Thyroid gland (tissue), 4 donors: ENCODE measurements around the gene FOLR1. TPM values are rescaled to one million over a fixed set of nuclear protein-coding genes. Genes with fewer than 3 reads are reported as not detected.

ENCODE experiments used
- DNase-seq, 2 donors: peaks; one replicate each; pipeline ENCODE4 v3.0.0-alpha.2; 2019
- H3K27ac ChIP-seq, 3 donors: fragments of 200-600 bp; sonication (generic); 1 replicate in 2 of 3; 2 replicates in 1 of 3; pipeline ENCODE4 v1.5.1; 2016 to 2019; ENCODE audit warnings: mild to moderate bottlenecking in 1 of 3, moderate library complexity in 1 of 3
- H3K27me3 ChIP-seq: fragments of 200-600 bp; sonication (generic); one replicate; pipeline ENCODE4 v1.5.1; 2019
- H3K36me3 ChIP-seq, 2 donors: fragments of 200-600 bp; sonication (generic); one replicate each; pipeline ENCODE4 v1.5.1; 2016 to 2019
- H3K4me1 ChIP-seq, 2 donors: fragments of 200-600 bp; sonication (generic); one replicate each; pipeline ENCODE4 v1.5.1; 2017 to 2019
- H3K4me3 ChIP-seq, 3 donors: fragments of 200-600 bp; sonication (generic); replicated peaks in 1 of 3; 1 replicate in 2 of 3; 2 replicates in 1 of 3; pipeline ENCODE4 v1.5.1; 2016; ENCODE audit warnings: mild to moderate bottlenecking in 1 of 3
- H3K9me3 ChIP-seq: fragments of 200-600 bp; sonication (generic); one replicate; pipeline ENCODE4 v1.5.1; 2017
- CTCF ChIP-seq, 6 experiments: fragments of 200-600 bp in 3 of 6; fragments of 450-650 bp in 3 of 6; sonication (generic) in 3 of 6; IDR thresholded peaks; one replicate each; pipeline ENCODE4 v1.5.1; 2016 to 2019; ENCODE audit warnings: antibody characterized with exemption in 6 of 6, mild to moderate bottlenecking in 2 of 6, inconsistent platforms in 1 of 6, moderate library complexity in 1 of 6
- POLR2A ChIP-seq, 2 donors: fragments of 450-650 bp; IDR thresholded peaks; one replicate each; pipeline ENCODE4 v1.6.1; 2017; ENCODE audit warnings: antibody characterized with exemption in 2 of 2, mild to moderate bottlenecking in 2 of 2, moderate library complexity in 1 of 2
- WGBS, 2 donors: methylation state at CpG; one replicate each; pipeline ENCODE4 v1.1.5; 2017; 5-methylcytosine and 5-hydroxymethylcytosine counted together
- intact Hi-C: fragments of 100-400 bp; cut with DNase I; formaldehyde crosslinking; loops from one replicate; pipeline ENCODE4 v1.15.1; 2023
- total RNA-seq, 4 donors: library from RNA; depleted of rRNA; stranded (reverse); fragments of >200 nt; gene quantifications; one replicate each; pipeline ENCODE4 v1.2.3, GENCODE V29; 2016

FOLR1 gene
- total RNA-seq, 4 donors from 2014 or later = 5.5 to 64.9 (median 36.3) TPM

- no peak for DNase-seq
- no peaks in the 10 kb centered on the region for H3K27me3 ChIP-seq
- H3K4me3 ChIP-seq = no peak overlapping the region
- no peak overlapping the region for H3K27ac ChIP-seq
- H3K9me3 ChIP-seq = no peaks in the 10 kb centered on the region
- peaks cover 15 to 21% of the 10 kb centered on the region in 2 donors for H3K4me1 ChIP-seq
- WGBS, 2 donors = 93 to 97% methylated on average over 4 of the region's 4 CpGs
- TF ChIP-seq POLR2A (IDR thresholded peaks at IDR 0.05) (no peak), CTCF (IDR thresholded peaks at IDR 0.05) (no peak)
- peaks cover 61 to 71% of the 10 kb centered on the region in 2 donors for H3K36me3 ChIP-seq
- intact Hi-C loops = loop anchor here (10.0 kb wide), 1 partner anchor 190 kb away; no protein-coding TSS in a partner anchor
Measured at GRCh38 chr11:72234920-72235319, 43.0 kb downstream of the FOLR1 start.

- H3K27me3 ChIP-seq = no peaks in the 10 kb centered on the region
- TF ChIP-seq CTCF (IDR thresholded peaks at IDR 0.05) = no peak
- TF ChIP-seq POLR2A (IDR thresholded peaks at IDR 0.05) = no peak
- H3K4me1 ChIP-seq = peaks cover 21 to 27% of the 10 kb centered on the region in 2 donors
- 91% methylated on average over 14 to 17 of the region's 17 CpGs for WGBS, 2 donors
- DNase-seq = no peak
- peaks cover 55 to 65% of the 10 kb centered on the region in 2 donors for H3K36me3 ChIP-seq
- H3K4me3 ChIP-seq = no peak overlapping the region
- H3K9me3 ChIP-seq = no peaks in the 10 kb centered on the region
- intact Hi-C loops = loop anchor here (10.0 kb wide), 1 partner anchor 189 kb away; no protein-coding TSS in a partner anchor
- H3K27ac ChIP-seq = no peak overlapping the region
Measured at GRCh38 chr11:72235351-72236057, 43.6 kb downstream of the FOLR1 start.

- TF ChIP-seq CTCF (IDR thresholded peaks at IDR 0.05) = no peak
- no peak for TF ChIP-seq POLR2A (IDR thresholded peaks at IDR 0.05)
- H3K27ac ChIP-seq = no peak overlapping the region
- peaks cover 48 to 58% of the 10 kb centered on the region in 2 donors for H3K36me3 ChIP-seq
- no peaks in the 10 kb centered on the region for H3K9me3 ChIP-seq
- DNase-seq = no peak
- no peaks in the 10 kb centered on the region for H3K27me3 ChIP-seq
- H3K4me3 ChIP-seq = no peak overlapping the region
- intact Hi-C loops = loop anchor here (10.0 kb wide), 1 partner anchor 189 kb away; no protein-coding TSS in a partner anchor
- 67 to 73% methylated on average over 4 of the region's 4 CpGs for WGBS, 2 donors
- H3K4me1 ChIP-seq = peaks cover 24 to 30% of the 10 kb centered on the region in 2 donors
Measured at GRCh38 chr11:72236083-72236697, 44.2 kb downstream of the FOLR1 start.

GRCh38 chr11:72236774-72237111 lies 44.8 kb downstream of the FOLR1 start:
- Histone ChIP-seq H3K36me3 (peaks cover 44 to 53% of the 10 kb centered on the region in 2 donors), H3K27ac (no peak overlapping the region), H3K9me3 (no peaks in the 10 kb centered on the region), H3K27me3 (no peaks in the 10 kb centered on the region), H3K4me1 (peaks cover 24 to 30% of the 10 kb centered on the region in 2 donors), H3K4me3 (no peak overlapping the region)
- TF ChIP-seq POLR2A (IDR thresholded peaks at IDR 0.05) (no peak), CTCF (IDR thresholded peaks at IDR 0.05) (no peak)
- WGBS, 2 donors = 97 to 100% methylated on average over 2 of the region's 2 CpGs
- intact Hi-C loops = loop anchor here (10.0 kb wide), 1 partner anchor 188 kb away; no protein-coding TSS in a partner anchor
- DNase-seq = no peak
